Neural progenitor cell (in vitro differentiated cells): Measurements from ENCODE around the gene ABCC1. TPM values are rescaled to one million over a fixed set of nuclear protein-coding genes. Genes with fewer than 3 reads are reported as not detected.

ENCODE experiments used
- DNase-seq: peaks from one replicate; pipeline ENCODE4 v3.0.0-alpha.2; 2016; ENCODE audit warnings: low spot score
- H2AFZ ChIP-seq: fragments of 200-600 bp; sonication (generic); replicated peaks from 2 replicates; pipeline ENCODE4 v1.6.1; 2016; ENCODE audit warnings: antibody characterized with exemption
- H3F3A ChIP-seq: fragments of 200-600 bp; sonication (generic); 2 replicates; pipeline ENCODE4 v1.6.1; 2016; ENCODE audit warnings: antibody characterized with exemption, low read depth
- H3K27ac ChIP-seq: fragments of 200-600 bp; sonication (generic); 2 replicates; pipeline ENCODE4 v1.5.1; 2016; ENCODE audit warnings: mild to moderate bottlenecking
- H3K27me3 ChIP-seq: fragments of 200-600 bp; sonication (generic); 2 replicates; pipeline ENCODE4 v1.6.1; 2016; ENCODE audit warnings: mild to moderate bottlenecking, moderate library complexity
- H3K36me3 ChIP-seq: fragments of 200-600 bp; sonication (generic); 2 replicates; pipeline ENCODE4 v1.5.1; 2016
- H3K4me1 ChIP-seq: fragments of 200-600 bp; sonication (generic); 2 replicates; pipeline ENCODE4 v1.6.1; 2016; ENCODE audit warnings: mixed run types
- H3K4me2 ChIP-seq: fragments of 200-600 bp; sonication (generic); 2 replicates; pipeline ENCODE4 v1.6.1; 2016
- H3K4me3 ChIP-seq: fragments of 200-600 bp; sonication (generic); 2 replicates; pipeline ENCODE4 v1.5.1; 2016
- H3K79me2 ChIP-seq: fragments of 200-600 bp; sonication (generic); 2 replicates; pipeline ENCODE4 v1.6.1; 2016; ENCODE audit warnings: low read depth
- H3K9ac ChIP-seq: fragments of 200-600 bp; sonication (generic); 2 replicates; pipeline ENCODE4 v1.6.1; 2016
- H3K9me3 ChIP-seq: fragments of 200-600 bp; sonication (generic); 2 replicates; pipeline ENCODE4 v1.5.1; 2016; ENCODE audit warnings: low read depth
- H4K20me1 ChIP-seq: fragments of 200-600 bp; sonication (generic); 2 replicates; pipeline ENCODE4 v1.6.1; 2016; ENCODE audit warnings: low read depth
- H3K27ac Mint-ChIP-seq: 3 replicates; pipeline ENCODE4 v1.8.0; 2021; ENCODE audit warnings: mixed read lengths
- H3K27me3 Mint-ChIP-seq: 2 replicates; pipeline ENCODE4 v1.8.0; 2022; ENCODE audit warnings: low read depth, mild to moderate bottlenecking, inconsistent platforms, moderate library complexity, mixed read lengths; ENCODE audit not compliant: insufficient read depth
- H3K36me3 Mint-ChIP-seq: 3 replicates; pipeline ENCODE4 v1.8.0; 2021; ENCODE audit warnings: mixed read lengths
- H3K4me1 Mint-ChIP-seq: 3 replicates; pipeline ENCODE4 v1.8.0; 2021; ENCODE audit warnings: mixed read lengths
- H3K4me3 Mint-ChIP-seq: 3 replicates; pipeline ENCODE4 v1.8.0; 2021; ENCODE audit warnings: mild to moderate bottlenecking, moderate library complexity, mixed read lengths
- H3K9me3 Mint-ChIP-seq: 3 replicates; pipeline ENCODE4 v1.8.0; 2020; ENCODE audit warnings: mixed read lengths
- EZH2 ChIP-seq: fragments of 200-600 bp; sonication (generic); IDR thresholded peaks from 2 replicates; pipeline ENCODE4 v1.6.1; 2017; ENCODE audit warnings: antibody characterized with exemption, mild to moderate bottlenecking, moderate library complexity
- EZH2phosphoT487 ChIP-seq: fragments of 200-600 bp; sonication (generic); IDR thresholded peaks from 2 replicates; pipeline ENCODE4 v1.6.1; 2017; ENCODE audit warnings: antibody characterized with exemption
- total RNA-seq: library from RNA; depleted of rRNA; stranded (reverse); fragments of >200 nt; gene quantifications from 2 replicates; pipeline ENCODE4 v1.2.3, GENCODE V29; 2015; ENCODE audit warnings: low replicate concordance
- TF ChIP-seq, protein P1 (sequence below): fragments of 200-600 bp; sonication (generic); IDR thresholded peaks from 2 replicates; pipeline ENCODE4 v1.5.1; 2017; ENCODE audit warnings: antibody characterized with exemption, mild to moderate bottlenecking

Gene ABCC1
- total RNA-seq, 1 donor from 2014 or later = 17.5 TPM

DNA sequence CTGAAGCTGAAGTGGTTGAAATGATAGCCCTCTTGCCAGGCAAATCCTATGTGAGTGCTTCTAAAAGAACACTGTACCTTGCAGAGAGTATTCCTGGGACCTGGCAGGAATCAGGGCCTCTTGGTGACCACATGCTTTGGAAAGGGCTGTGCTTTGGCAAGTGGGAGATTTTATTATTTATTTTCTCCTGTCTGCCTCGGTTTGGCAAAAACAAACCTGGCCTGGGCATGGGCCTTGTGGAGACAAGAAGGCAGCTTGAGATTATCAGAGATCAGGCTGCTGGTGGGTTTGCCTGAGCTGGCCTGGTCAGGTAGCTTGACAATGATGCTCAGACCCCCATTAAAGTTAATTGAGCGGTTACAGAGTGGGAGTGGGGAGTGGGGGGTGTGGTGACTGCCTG lies 24.6 kb downstream of the ABCC1 start:
- Mint-ChIP-seq H3K4me1 (no peaks in the 10 kb centered on the region), H3K27ac (no peak overlapping the region), H3K9me3 (peaks cover 34% of the 10 kb centered on the region), H3K36me3 (peaks cover 21% of the 10 kb centered on the region), H3K4me3 (no peak overlapping the region), H3K27me3 (peaks cover 3% of the 10 kb centered on the region)
- Histone ChIP-seq H3K27ac (no peak overlapping the region), H3K79me2 (peaks cover 77% of the 10 kb centered on the region), H3K27me3 (no peaks in the 10 kb centered on the region), H3F3A (peaks cover 7% of the 10 kb centered on the region), H4K20me1 (peaks cover 21% of the 10 kb centered on the region), H3K9ac (no peak overlapping the region), H2AFZ (no peak overlapping the region), H3K4me3 (no peak overlapping the region), H3K36me3 (no peaks in the 10 kb centered on the region), H3K4me1 (peaks cover 7% of the 10 kb centered on the region), H3K4me2 (no peak overlapping the region), H3K9me3 (no peaks in the 10 kb centered on the region)
- no peak for DNase-seq
- TF ChIP-seq, protein P1, sequence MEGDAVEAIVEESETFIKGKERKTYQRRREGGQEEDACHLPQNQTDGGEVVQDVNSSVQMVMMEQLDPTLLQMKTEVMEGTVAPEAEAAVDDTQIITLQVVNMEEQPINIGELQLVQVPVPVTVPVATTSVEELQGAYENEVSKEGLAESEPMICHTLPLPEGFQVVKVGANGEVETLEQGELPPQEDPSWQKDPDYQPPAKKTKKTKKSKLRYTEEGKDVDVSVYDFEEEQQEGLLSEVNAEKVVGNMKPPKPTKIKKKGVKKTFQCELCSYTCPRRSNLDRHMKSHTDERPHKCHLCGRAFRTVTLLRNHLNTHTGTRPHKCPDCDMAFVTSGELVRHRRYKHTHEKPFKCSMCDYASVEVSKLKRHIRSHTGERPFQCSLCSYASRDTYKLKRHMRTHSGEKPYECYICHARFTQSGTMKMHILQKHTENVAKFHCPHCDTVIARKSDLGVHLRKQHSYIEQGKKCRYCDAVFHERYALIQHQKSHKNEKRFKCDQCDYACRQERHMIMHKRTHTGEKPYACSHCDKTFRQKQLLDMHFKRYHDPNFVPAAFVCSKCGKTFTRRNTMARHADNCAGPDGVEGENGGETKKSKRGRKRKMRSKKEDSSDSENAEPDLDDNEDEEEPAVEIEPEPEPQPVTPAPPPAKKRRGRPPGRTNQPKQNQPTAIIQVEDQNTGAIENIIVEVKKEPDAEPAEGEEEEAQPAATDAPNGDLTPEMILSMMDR = no peak
- no peak for TF ChIP-seq EZH2phosphoT487
- no peak for TF ChIP-seq EZH2

DNA sequence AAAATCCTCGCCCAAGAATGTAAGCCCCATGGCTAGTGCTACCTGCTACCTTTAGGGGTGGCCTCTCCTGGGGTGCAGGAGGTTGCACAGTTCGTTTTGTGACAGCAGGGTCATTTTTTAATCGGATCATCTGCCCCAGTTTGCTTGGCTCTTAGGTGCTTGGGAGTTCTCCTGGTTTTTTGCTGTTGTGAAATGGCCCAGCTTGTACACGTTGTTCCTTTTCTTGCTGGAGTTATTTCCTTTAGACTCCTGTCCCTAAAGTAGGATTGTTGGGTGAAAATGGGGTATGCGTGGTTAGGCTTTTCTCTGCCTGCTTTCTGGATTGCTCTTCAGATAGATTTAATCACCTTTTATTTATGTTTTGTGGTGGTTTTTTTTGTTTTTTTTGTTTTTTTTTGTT lies 25.8 kb downstream of the ABCC1 start:
- H3K9me3 Mint-ChIP-seq = peaks cover 46% of the 10 kb centered on the region
- no peak overlapping the region for H3K4me2 ChIP-seq

DNA sequence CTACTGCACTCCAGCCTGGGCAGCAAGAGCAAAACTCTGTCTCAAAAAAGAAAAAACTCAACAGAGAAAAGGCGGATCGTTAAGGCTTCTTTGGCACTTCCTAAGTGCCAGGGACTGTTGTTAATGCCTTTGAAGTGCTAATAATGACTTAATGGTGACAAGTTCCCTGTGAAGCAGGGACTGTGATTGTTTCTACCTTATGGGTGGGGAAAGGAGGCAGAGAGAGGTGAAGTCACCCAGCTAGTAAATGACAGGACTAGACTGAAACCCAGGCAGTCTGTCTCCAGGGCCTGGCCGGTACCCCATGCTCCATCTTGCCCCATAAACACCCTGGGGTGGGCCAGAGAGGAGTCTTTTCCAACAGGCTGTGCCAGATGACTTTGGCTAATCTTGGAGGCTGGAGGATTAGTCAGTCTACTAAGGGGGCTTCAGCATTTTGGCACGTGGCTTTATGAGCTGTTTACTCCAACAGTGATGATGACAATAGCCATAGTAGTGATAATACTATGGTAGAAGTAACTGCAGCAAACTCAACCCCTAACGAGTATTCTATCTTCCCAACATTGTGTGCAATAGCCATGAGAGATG lies 26.9 kb downstream of the ABCC1 start:
- Mint-ChIP-seq H3K9me3 (peaks cover 49% of the 10 kb centered on the region), H3K27me3 (peaks cover 6% of the 10 kb centered on the region), H3K4me3 (no peak overlapping the region), H3K27ac (no peak overlapping the region), H3K36me3 (peaks cover 32% of the 10 kb centered on the region), H3K4me1 (no peaks in the 10 kb centered on the region)
- H3K36me3 ChIP-seq = no peaks in the 10 kb centered on the region
- H3K79me2 ChIP-seq = peaks cover 69% of the 10 kb centered on the region
- H2AFZ ChIP-seq = no peak overlapping the region
- H3K27me3 ChIP-seq = no peaks in the 10 kb centered on the region
- TF ChIP-seq EZH2phosphoT487 (no peak), EZH2 (no peak)
- TF ChIP-seq, protein P1 = no peak
- peaks cover under 1% of the 10 kb centered on the region for H3F3A ChIP-seq
- peaks cover 21% of the 10 kb centered on the region for H4K20me1 ChIP-seq
- peaks cover 6% of the 10 kb centered on the region for H3K9me3 ChIP-seq
- H3K27ac ChIP-seq = no peak overlapping the region
- H3K4me2 ChIP-seq = no peak overlapping the region
- no peak overlapping the region for H3K9ac ChIP-seq
- peaks cover 7% of the 10 kb centered on the region for H3K4me1 ChIP-seq
- no peak for DNase-seq
- H3K4me3 ChIP-seq = no peak overlapping the region

More for the DNA sequence above, 25.8 kb downstream of the ABCC1 start:
- no peaks in the 10 kb centered on the region for H3K27me3 ChIP-seq
- no peak overlapping the region for H3K27ac ChIP-seq
- H3F3A ChIP-seq = peaks cover 7% of the 10 kb centered on the region
- Mint-ChIP-seq H3K4me3 (no peak overlapping the region), H3K4me1 (no peaks in the 10 kb centered on the region), H3K27me3 (peaks cover 6% of the 10 kb centered on the region), H3K36me3 (peaks cover 28% of the 10 kb centered on the region), H3K27ac (no peak overlapping the region)
- peaks cover 76% of the 10 kb centered on the region for H3K79me2 ChIP-seq
- no peak overlapping the region for H2AFZ ChIP-seq
- peaks cover 7% of the 10 kb centered on the region for H3K4me1 ChIP-seq
- no peak overlapping the region for H3K9ac ChIP-seq
- H3K9me3 ChIP-seq = no peaks in the 10 kb centered on the region
- H3K36me3 ChIP-seq = no peaks in the 10 kb centered on the region
- peaks cover 21% of the 10 kb centered on the region for H4K20me1 ChIP-seq
- TF ChIP-seq, protein P1 = no peak
- TF ChIP-seq EZH2 (no peak), EZH2phosphoT487 (no peak)
- H3K4me3 ChIP-seq = no peak overlapping the region
- no peak for DNase-seq
